Measurements from ENCODE around the gene RAD21L1. TPM values are rescaled to one million over a fixed set of nuclear protein-coding genes. Genes with fewer than 3 reads are reported as not detected.
A peak's percentile ranks its signal among the peaks of the same experiment; 100 is the strongest.

The RAD21L1 gene
- total RNA-seq, 1 donor from 2014 or later = not detected

GRCh38 chr20:1183153-1183552, 42.7 kb upstream of the RAD21L1 start:
- no peak for TF ChIP-seq EZH2phosphoT487 (IDR thresholded peaks at IDR 0.05)
- TF ChIP-seq EZH2 (IDR thresholded peaks at IDR 0.05) = no peak
- TF ChIP-seq, protein P1, sequence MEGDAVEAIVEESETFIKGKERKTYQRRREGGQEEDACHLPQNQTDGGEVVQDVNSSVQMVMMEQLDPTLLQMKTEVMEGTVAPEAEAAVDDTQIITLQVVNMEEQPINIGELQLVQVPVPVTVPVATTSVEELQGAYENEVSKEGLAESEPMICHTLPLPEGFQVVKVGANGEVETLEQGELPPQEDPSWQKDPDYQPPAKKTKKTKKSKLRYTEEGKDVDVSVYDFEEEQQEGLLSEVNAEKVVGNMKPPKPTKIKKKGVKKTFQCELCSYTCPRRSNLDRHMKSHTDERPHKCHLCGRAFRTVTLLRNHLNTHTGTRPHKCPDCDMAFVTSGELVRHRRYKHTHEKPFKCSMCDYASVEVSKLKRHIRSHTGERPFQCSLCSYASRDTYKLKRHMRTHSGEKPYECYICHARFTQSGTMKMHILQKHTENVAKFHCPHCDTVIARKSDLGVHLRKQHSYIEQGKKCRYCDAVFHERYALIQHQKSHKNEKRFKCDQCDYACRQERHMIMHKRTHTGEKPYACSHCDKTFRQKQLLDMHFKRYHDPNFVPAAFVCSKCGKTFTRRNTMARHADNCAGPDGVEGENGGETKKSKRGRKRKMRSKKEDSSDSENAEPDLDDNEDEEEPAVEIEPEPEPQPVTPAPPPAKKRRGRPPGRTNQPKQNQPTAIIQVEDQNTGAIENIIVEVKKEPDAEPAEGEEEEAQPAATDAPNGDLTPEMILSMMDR (IDR thresholded peaks at IDR 0.05) = no peak
- no peaks in the 10 kb centered on the region for H3K79me2 ChIP-seq (ENCODE audit: low read depth)
- no peak overlapping the region for H3K4me2 ChIP-seq
- DNase-seq (ENCODE audit: low spot score) = no peak
- peaks cover 4% of the 10 kb centered on the region for H3K36me3 Mint-ChIP-seq
- H3F3A ChIP-seq (ENCODE audit: low read depth) = peaks cover 6% of the 10 kb centered on the region
- H3K27ac Mint-ChIP-seq = no peak overlapping the region
- H3K36me3 ChIP-seq = no peaks in the 10 kb centered on the region
- H3K27me3 Mint-ChIP-seq (ENCODE audit: insufficient read depth, low read depth) = peaks cover 27% of the 10 kb centered on the region
- H3K4me3 Mint-ChIP-seq = no peak overlapping the region
- peaks cover 11% of the 10 kb centered on the region for H3K4me1 Mint-ChIP-seq
- no peaks in the 10 kb centered on the region for H3K9me3 Mint-ChIP-seq
- H3K27me3 ChIP-seq = peaks cover 50% of the 10 kb centered on the region
- H3K9me3 ChIP-seq (ENCODE audit: low read depth) = no peaks in the 10 kb centered on the region
- H2AFZ ChIP-seq (replicated peaks) = no peak overlapping the region
- H3K4me1 ChIP-seq = peaks cover 5% of the 10 kb centered on the region
- no peak overlapping the region for H3K27ac ChIP-seq
- no peak overlapping the region for H3K4me3 ChIP-seq
- H3K9ac ChIP-seq = no peak overlapping the region
- peaks cover 10% of the 10 kb centered on the region for H4K20me1 ChIP-seq (ENCODE audit: low read depth)

- H3K4me3 Mint-ChIP-seq = peak overlapping the region; percentile 88
- Histone ChIP-seq H3F3A (ENCODE audit: low read depth) (peaks cover 6% of the 10 kb centered on the region), H3K27me3 (peaks cover 53% of the 10 kb centered on the region), H3K9me3 (ENCODE audit: low read depth) (no peaks in the 10 kb centered on the region), H2AFZ (replicated peaks) (no peak overlapping the region), H3K27ac (no peak overlapping the region), H3K4me3 (peak overlapping the region; percentile 75), H3K9ac (no peak overlapping the region), H3K4me2 (peak overlapping the region; percentile 95), H3K36me3 (no peaks in the 10 kb centered on the region), H4K20me1 (ENCODE audit: low read depth) (peaks cover 10% of the 10 kb centered on the region), H3K79me2 (ENCODE audit: low read depth) (no peaks in the 10 kb centered on the region), H3K4me1 (peaks cover 5% of the 10 kb centered on the region)
- no peak overlapping the region for H3K27ac Mint-ChIP-seq
- TF ChIP-seq, protein P1 (IDR thresholded peaks at IDR 0.05) = no peak
- no peak for TF ChIP-seq EZH2 (IDR thresholded peaks at IDR 0.05)
- TF ChIP-seq EZH2phosphoT487 (IDR thresholded peaks at IDR 0.05) = no peak
- H3K9me3 Mint-ChIP-seq = no peaks in the 10 kb centered on the region
- peaks cover 27% of the 10 kb centered on the region for H3K27me3 Mint-ChIP-seq (ENCODE audit: insufficient read depth, low read depth)
- no peak for DNase-seq (ENCODE audit: low spot score)
- peaks cover 11% of the 10 kb centered on the region for H3K4me1 Mint-ChIP-seq
- H3K36me3 Mint-ChIP-seq = peaks cover 4% of the 10 kb centered on the region
Observed at GRCh38 chr20:1184260-1184637, 41.6 kb upstream of the RAD21L1 start.

DNA sequence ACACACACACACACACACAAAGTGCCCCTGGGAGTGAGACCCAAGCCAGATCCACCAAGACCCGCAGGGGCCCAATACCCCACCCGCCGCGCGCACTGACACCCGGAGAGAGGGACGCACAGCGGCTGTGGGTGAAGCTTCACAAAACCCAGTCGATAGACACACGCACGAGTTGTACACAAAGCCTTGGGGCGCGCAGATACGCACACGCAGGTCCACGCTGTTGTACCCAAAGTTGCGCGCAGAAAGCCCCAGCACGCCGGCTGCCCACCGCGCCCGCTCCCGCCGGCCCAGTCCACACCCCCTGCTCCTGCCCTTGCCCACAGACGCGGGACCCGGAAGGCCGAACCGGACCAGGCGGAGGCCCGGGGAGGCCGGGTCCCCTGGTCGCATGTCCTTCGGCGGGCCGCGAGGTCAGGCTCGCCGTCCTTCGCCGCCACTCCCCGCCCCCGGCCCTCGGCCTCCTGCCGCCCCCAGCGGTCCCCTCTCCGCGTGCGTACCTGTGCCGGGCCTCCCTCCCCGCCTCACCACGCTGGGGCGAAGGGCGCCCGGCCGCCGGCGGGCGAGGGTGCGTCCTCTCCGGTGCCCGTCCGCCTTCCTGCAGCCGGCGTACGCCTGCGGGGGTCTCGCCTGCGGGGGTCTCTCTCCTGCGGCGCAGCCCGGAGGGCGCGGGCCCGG, 41.1 kb upstream of the RAD21L1 start, which contains the start of gene TMEM74B:
TMEM74B (minus strand) TSS at position 344 of the 678 bp plus-strand sequence. CDS start 1,180 bp downstream, outside the sequence.
- Histone ChIP-seq H3K4me3 (peak within 1 kb of the TSS; percentile 75), H2AFZ (replicated peaks) (peak within 1 kb of the TSS; percentile 98), H4K20me1 (ENCODE audit: low read depth) (peaks cover 10% of the 10 kb centered on the region), H3F3A (ENCODE audit: low read depth) (peaks cover 6% of the 10 kb centered on the region), H3K27ac (no peak within 1 kb of the TSS), H3K9me3 (ENCODE audit: low read depth) (no peaks in the 10 kb centered on the region), H3K4me1 (peaks cover 5% of the 10 kb centered on the region), H3K9ac (no peak within 1 kb of the TSS), H3K79me2 (ENCODE audit: low read depth) (no peaks in the 10 kb centered on the region), H3K36me3 (no peaks in the 10 kb centered on the region), H3K4me2 (peak within 1 kb of the TSS; percentile 95), H3K27me3 (peaks cover 57% of the 10 kb centered on the region)
- TF ChIP-seq EZH2 (IDR thresholded peaks at IDR 0.05) = peak; percentile 92
- TF ChIP-seq EZH2phosphoT487 (IDR thresholded peaks at IDR 0.05) = peak; percentile 77
- TF ChIP-seq, protein P1 (IDR thresholded peaks at IDR 0.05) = no peak
- peaks cover under 1% of the 10 kb centered on the region for H3K36me3 Mint-ChIP-seq
- peaks cover 26% of the 10 kb centered on the region for H3K27me3 Mint-ChIP-seq (ENCODE audit: insufficient read depth, low read depth)
- peak within 1 kb of the TSS; percentile 88 for H3K4me3 Mint-ChIP-seq
- peak; percentile 50 for DNase-seq (ENCODE audit: low spot score)
- no peaks in the 10 kb centered on the region for H3K9me3 Mint-ChIP-seq
- peaks cover 11% of the 10 kb centered on the region for H3K4me1 Mint-ChIP-seq
- no peak within 1 kb of the TSS for H3K27ac Mint-ChIP-seq
